GM19240 (cell line): ENCODE data around the gene NOXRED1.

Source experiments
- DNase-seq: peaks from one replicate; pipeline ENCODE4 v3.0.0; 2011; ENCODE audit warnings: low spot score; ENCODE audit not compliant: insufficient read length

NOXRED1 gene

GRCh38 chr14:77344377-77344996 is 78.8 kb downstream of the NOXRED1 start:
- DNase-seq = no peak
